Neuronal stem cell (in vitro differentiated cells): Measurements from ENCODE around the gene MTFP1.
A peak's percentile ranks its signal among the peaks of the same experiment; 100 is the strongest.

Source experiments
- DNase-seq: peaks from one replicate; pipeline ENCODE4 v3.0.0-alpha.2; 2013; ENCODE audit warnings: low spot score
- H2AFZ ChIP-seq: one replicate; pipeline ENCODE4 v1.6.1; 2013; ENCODE audit warnings: mild to moderate bottlenecking, low read length, inconsistent platforms
- H2AK5ac ChIP-seq: 2 replicates; pipeline ENCODE4 v1.6.1; 2013; ENCODE audit warnings: low read depth, mild to moderate bottlenecking, inconsistent platforms, low read length, moderate library complexity, mixed read lengths
- H2BK120ac ChIP-seq: 2 replicates; pipeline ENCODE4 v1.6.1; 2013; ENCODE audit warnings: low read depth, mild to moderate bottlenecking, inconsistent platforms, low read length, moderate library complexity, mixed read lengths
- H2BK12ac ChIP-seq: one replicate; pipeline ENCODE4 v1.6.1; 2013; ENCODE audit warnings: low read length, inconsistent platforms
- H2BK15ac ChIP-seq: 2 replicates; pipeline ENCODE4 v1.6.1; 2013; ENCODE audit warnings: mild to moderate bottlenecking, low read length, inconsistent platforms, mixed read lengths
- H2BK5ac ChIP-seq: one replicate; pipeline ENCODE4 v1.6.1; 2013; ENCODE audit warnings: inconsistent platforms, mild to moderate bottlenecking, low read length, moderate library complexity
- H3K14ac ChIP-seq: one replicate; pipeline ENCODE4 v1.6.1; 2013; ENCODE audit warnings: low read length, inconsistent platforms
- H3K18ac ChIP-seq: 2 replicates; pipeline ENCODE4 v1.6.1; 2013; ENCODE audit warnings: low read length, inconsistent platforms
- H3K23ac ChIP-seq: 2 replicates; pipeline ENCODE4 v1.6.1; 2013; ENCODE audit warnings: low read depth, mild to moderate bottlenecking, mixed read lengths, low read length, inconsistent platforms; ENCODE audit not compliant: poor library complexity
- H3K27ac ChIP-seq: replicated peaks from 3 replicates; pipeline ENCODE4 v1.5.1; 2013; ENCODE audit warnings: low read length, inconsistent platforms
- H3K27me3 ChIP-seq, 3 experiments: 2 replicates each; pipeline ENCODE4 v1.6.1; 2013; ENCODE audit warnings: low read length in 3 of 3, mild to moderate bottlenecking in 2 of 3, inconsistent platforms in 1 of 3, low read depth in 1 of 3, mixed read lengths in 1 of 3, moderate library complexity in 1 of 3; ENCODE audit not compliant: control insufficient read depth in 3 of 3, insufficient read depth in 3 of 3
- H3K36me3 ChIP-seq, 2 donors: replicated peaks in 1 of 2; 2 replicates each; pipeline ENCODE4 v1.6.1; 2013; ENCODE audit warnings: low read length in 2 of 2; ENCODE audit not compliant: control insufficient read depth in 2 of 2, insufficient read depth in 2 of 2
- H3K4ac ChIP-seq: 2 replicates; pipeline ENCODE4 v1.6.1; 2013; ENCODE audit warnings: inconsistent platforms, mild to moderate bottlenecking, low read length, moderate library complexity
- H3K4me1 ChIP-seq, 2 donors: 1 replicate in 1 of 2; 2 replicates in 1 of 2; pipeline ENCODE4 v1.6.1; 2013; ENCODE audit warnings: low read length in 2 of 2, low read depth in 1 of 2; ENCODE audit not compliant: control insufficient read depth in 2 of 2, insufficient read depth in 1 of 2
- H3K4me2 ChIP-seq: one replicate; pipeline ENCODE4 v1.6.1; 2013; ENCODE audit warnings: mild to moderate bottlenecking, low read length, inconsistent platforms; ENCODE audit not compliant: insufficient read depth, poor library complexity, severe bottlenecking
- H3K4me3 ChIP-seq, 2 donors: 2 replicates each; pipeline ENCODE4 v1.5.1; 2013; ENCODE audit warnings: low read length in 2 of 2, mild to moderate bottlenecking in 2 of 2, inconsistent platforms in 1 of 2, moderate library complexity in 1 of 2
- H3K79me1 ChIP-seq: one replicate; pipeline ENCODE4 v1.6.1; 2013; ENCODE audit warnings: low read depth, mild to moderate bottlenecking, inconsistent platforms, low read length, moderate library complexity
- H3K9ac ChIP-seq: one replicate; pipeline ENCODE4 v1.6.1; 2013; ENCODE audit warnings: mild to moderate bottlenecking, low read depth, low read length, inconsistent platforms; ENCODE audit not compliant: poor library complexity
- H3K9me3 ChIP-seq, 2 donors: replicated peaks in 1 of 2; 2 replicates each; pipeline versions ENCODE3 to v1.6.1; 2013; ENCODE audit warnings: low read length in 2 of 2, mild to moderate bottlenecking in 2 of 2, inconsistent platforms in 1 of 2, low read depth in 1 of 2, mixed read lengths in 1 of 2, moderate library complexity in 1 of 2; ENCODE audit not compliant: control insufficient read depth in 2 of 2, insufficient read depth in 1 of 2
- H4K8ac ChIP-seq: one replicate; pipeline ENCODE4 v1.6.1; 2013; ENCODE audit warnings: low read depth, mild to moderate bottlenecking, inconsistent platforms, low read length, moderate library complexity
- H4K91ac ChIP-seq: one replicate; pipeline ENCODE4 v1.6.1; 2013; ENCODE audit warnings: low read length, low read depth, mild to moderate bottlenecking, inconsistent platforms; ENCODE audit not compliant: poor library complexity
- WGBS, 2 donors: extraction: QIAGEN DNeasy Blood & Tissue Kit; methylation state at CpG; one replicate each; pipeline ENCODE4 v1.1.7; 2013; ENCODE audit warnings: missing lambda C conversion rate in 2 of 2, mixed read lengths in 1 of 2; ENCODE audit not compliant: insufficient read length in 2 of 2, insufficient replicate concordance in 1 of 2; ENCODE audit errors: extremely low coverage in 2 of 2; 5-methylcytosine and 5-hydroxymethylcytosine counted together

MTFP1 gene

GRCh38 chr22:30426388-30427353 is 1.1 kb downstream of the MTFP1 start:
- no peak overlapping the region for H3K14ac ChIP-seq

GRCh38 chr22:30427871-30428270 is 2.3 kb downstream of the MTFP1 start:
- no peak overlapping the region for H2BK15ac ChIP-seq
- no peak overlapping the region for H3K4me2 ChIP-seq
- no peak overlapping the region for H4K91ac ChIP-seq
- no peak overlapping the region for H2BK12ac ChIP-seq
- DNase-seq, result no peak
- no CpG with 5 or more reads among the region's 1 CpG for WGBS, 2 donors
- H3K27ac ChIP-seq, result no peak overlapping the region
- no peak overlapping the region for H2AK5ac ChIP-seq
- no peak overlapping the region for H3K23ac ChIP-seq
- no peak overlapping the region for H3K4ac ChIP-seq
- H3K14ac ChIP-seq, result no peak overlapping the region
- peaks cover 1 to 12% of the 10 kb centered on the region in 2 donors for H3K36me3 ChIP-seq
- no peak overlapping the region for H2AFZ ChIP-seq
- no peak overlapping the region for H4K8ac ChIP-seq
- H3K18ac ChIP-seq, result no peak overlapping the region
- no peak overlapping the region for H2BK120ac ChIP-seq
- peaks cover 2% of the 10 kb centered on the region for H3K79me1 ChIP-seq
- no peaks in the 10 kb centered on the region for H3K9me3 ChIP-seq
- H3K4me3 ChIP-seq, result no peak overlapping the region
- H2BK5ac ChIP-seq, result no peak overlapping the region
- H3K4me1 ChIP-seq, result peaks cover 12 to 18% of the 10 kb centered on the region in 2 donors
- no peaks in the 10 kb centered on the region for H3K27me3 ChIP-seq
- no peak overlapping the region for H3K9ac ChIP-seq

More at GRCh38 chr22:30426388-30427353, 1.1 kb downstream of the MTFP1 start:
- Histone ChIP-seq H3K4me2 (peak overlapping the region; percentile 73), H3K9ac (no peak overlapping the region), H3K4me3 (peak overlapping the region; percentile 84 to 90), H2BK12ac (no peak overlapping the region), H2BK120ac (no peak overlapping the region), H3K4ac (no peak overlapping the region), H3K18ac (no peak overlapping the region), H3K79me1 (peaks cover 2% of the 10 kb centered on the region), H3K27ac (no peak overlapping the region), H4K8ac (no peak overlapping the region), H4K91ac (no peak overlapping the region), H2BK5ac (no peak overlapping the region), H3K4me1 (peaks cover 21 to 28% of the 10 kb centered on the region in 2 donors), H3K36me3 (peaks cover 1 to 12% of the 10 kb centered on the region in 2 donors), H2BK15ac (no peak overlapping the region), H2AFZ (peak overlapping the region; percentile 81), H3K23ac (no peak overlapping the region), H3K9me3 (no peaks in the 10 kb centered on the region), H2AK5ac (no peak overlapping the region), H3K27me3 (no peaks in the 10 kb centered on the region)
- WGBS, 2 donors, result no CpG with 5 or more reads among the region's 29 CpGs
- peak; percentile 66 for DNase-seq

DNA sequence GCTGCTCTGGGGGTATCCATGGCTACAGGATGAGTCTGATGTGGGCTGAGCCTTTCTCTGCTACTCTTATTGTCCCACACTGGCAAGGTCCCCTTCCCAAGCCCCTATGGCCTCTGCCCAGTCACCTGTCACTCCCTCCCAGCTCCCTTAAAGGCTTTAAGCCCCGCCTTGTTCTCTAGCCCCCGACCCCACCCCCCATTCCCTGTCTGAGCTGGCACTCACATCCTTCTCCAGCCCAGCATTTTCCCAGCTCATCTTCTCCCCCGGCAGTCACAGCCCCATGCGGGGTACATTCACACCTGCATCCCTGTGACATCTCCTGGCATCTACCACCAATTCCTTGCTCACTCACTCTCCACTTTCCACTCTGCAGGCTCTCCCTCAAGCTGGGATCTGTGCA is 4.3 kb downstream of the MTFP1 start:
- Histone ChIP-seq H4K91ac (no peak overlapping the region), H2BK120ac (no peak overlapping the region), H3K9me3 (no peaks in the 10 kb centered on the region), H3K4ac (no peak overlapping the region), H2BK12ac (no peak overlapping the region), H3K4me3 (no peak overlapping the region), H2AFZ (no peak overlapping the region), H3K79me1 (peaks cover 2% of the 10 kb centered on the region), H2BK5ac (no peak overlapping the region), H3K4me2 (no peak overlapping the region), H3K36me3 (peaks cover 1 to 12% of the 10 kb centered on the region in 2 donors), H3K14ac (peak overlapping the region; percentile 42), H4K8ac (no peak overlapping the region), H3K27me3 (no peaks in the 10 kb centered on the region), H3K9ac (no peak overlapping the region), H2AK5ac (no peak overlapping the region), H3K27ac (no peak overlapping the region), H3K4me1 (peaks cover 8 to 9% of the 10 kb centered on the region in 2 donors), H3K18ac (no peak overlapping the region), H2BK15ac (no peak overlapping the region), H3K23ac (no peak overlapping the region)
- no peak for DNase-seq
- WGBS, 2 donors, result no CpG with 5 or more reads among the region's 4 CpGs

- no peak overlapping the region for H3K9ac ChIP-seq
- H3K36me3 ChIP-seq, result peaks cover 1 to 12% of the 10 kb centered on the region in 2 donors
- no peak overlapping the region for H3K27ac ChIP-seq
- no peak for DNase-seq
- no CpG with 5 or more reads among the region's 4 CpGs for WGBS, 2 donors
- H3K79me1 ChIP-seq, result peaks cover 1% of the 10 kb centered on the region
- H3K9me3 ChIP-seq, result peaks cover 0 to 2% of the 10 kb centered on the region in 2 donors
- peaks cover 5 to 7% of the 10 kb centered on the region in 2 donors for H3K4me1 ChIP-seq
- no peak overlapping the region for H2BK5ac ChIP-seq
- H3K23ac ChIP-seq, result no peak overlapping the region
- H3K4ac ChIP-seq, result no peak overlapping the region
- no peak overlapping the region for H4K8ac ChIP-seq
- no peak overlapping the region for H3K4me3 ChIP-seq
- H3K18ac ChIP-seq, result no peak overlapping the region
- no peak overlapping the region for H2BK15ac ChIP-seq
- no peak overlapping the region for H4K91ac ChIP-seq
- H2AFZ ChIP-seq, result no peak overlapping the region
- H2BK12ac ChIP-seq, result no peak overlapping the region
- H2BK120ac ChIP-seq, result no peak overlapping the region
- H3K14ac ChIP-seq, result no peak overlapping the region
- no peaks in the 10 kb centered on the region for H3K27me3 ChIP-seq
- H2AK5ac ChIP-seq, result no peak overlapping the region
- H3K4me2 ChIP-seq, result no peak overlapping the region
These were observed 5.4 kb downstream of the MTFP1 start for GRCh38 chr22:30430933-30431332.
